HG02981 (cell line): ENCODE measurements around the gene IQCK.

Experiments used
- ATAC-seq: cut with Tn5 transposase; IDR thresholded peaks from one replicate; pipeline ENCODE4 v1.9.1; 2021; ENCODE audit warnings: mild to moderate bottlenecking, moderate library complexity; ENCODE audit not compliant: unreplicated experiment

IQCK gene

GRCh38 chr16:19830902-19831560, 113.0 kb downstream of the IQCK start:
- ATAC-seq: no peak

DNA sequence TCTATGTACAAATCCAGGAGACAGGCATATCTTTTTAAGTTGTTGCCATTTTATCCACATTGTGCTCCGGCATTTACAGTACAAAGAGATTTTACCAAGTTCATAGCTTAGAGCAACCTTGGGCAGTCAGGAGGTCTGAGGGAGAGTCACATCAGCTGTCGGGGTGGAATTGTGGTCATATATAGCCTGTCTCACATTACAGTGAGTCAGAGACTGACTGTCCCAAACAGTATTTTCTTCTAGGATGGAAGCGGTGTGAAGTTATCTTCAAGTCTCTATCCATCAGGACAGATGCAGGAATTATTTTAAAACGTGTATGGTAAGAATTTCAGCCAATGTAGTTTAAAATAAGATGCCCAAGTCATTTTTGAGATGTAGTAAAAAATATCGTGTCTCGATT, 113.6 kb downstream of the IQCK start:
- ATAC-seq: no peak

GRCh38 chr16:19833176-19833575, 115.1 kb downstream of the IQCK start:
- no peak for ATAC-seq

DNA sequence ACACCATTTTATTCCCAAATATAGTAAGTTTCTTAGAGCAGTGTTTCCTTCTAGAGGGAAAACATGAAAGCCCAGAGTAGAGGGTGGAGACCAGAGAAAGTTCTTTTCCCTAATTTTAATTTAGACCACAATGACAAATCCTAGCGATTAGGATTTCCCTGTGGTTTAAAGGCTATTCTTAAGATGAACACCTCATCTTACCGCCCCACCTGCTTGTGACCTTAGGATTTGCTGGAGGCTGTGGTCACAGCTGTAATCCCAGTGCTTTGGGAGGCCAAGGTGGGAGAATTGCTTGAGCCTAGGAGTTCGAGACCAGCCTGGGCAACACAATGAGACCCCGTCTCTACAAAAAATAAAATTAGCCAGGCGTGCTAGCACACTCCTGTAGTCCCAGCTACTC, 115.5 kb downstream of the IQCK start:
- no peak for ATAC-seq

DNA sequence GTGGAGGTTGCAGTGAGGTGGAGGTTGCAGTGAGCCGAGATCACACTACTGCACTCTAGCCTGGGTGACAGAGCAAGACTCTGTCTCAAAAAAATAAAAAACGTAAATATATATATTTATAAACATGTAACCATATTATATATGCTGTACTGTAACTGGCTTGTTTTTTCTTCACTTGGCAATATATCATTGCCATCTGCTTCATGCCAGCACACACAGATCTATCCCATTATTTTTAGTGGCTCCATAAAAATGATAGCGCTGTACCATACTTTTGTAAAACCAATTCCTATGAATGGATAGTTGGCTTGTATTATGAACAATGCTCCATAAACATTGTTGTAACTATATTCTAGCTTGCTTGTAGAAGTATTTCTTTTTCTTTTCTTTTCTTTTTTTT, 117.1 kb downstream of the IQCK start:
- ATAC-seq: no peak

DNA sequence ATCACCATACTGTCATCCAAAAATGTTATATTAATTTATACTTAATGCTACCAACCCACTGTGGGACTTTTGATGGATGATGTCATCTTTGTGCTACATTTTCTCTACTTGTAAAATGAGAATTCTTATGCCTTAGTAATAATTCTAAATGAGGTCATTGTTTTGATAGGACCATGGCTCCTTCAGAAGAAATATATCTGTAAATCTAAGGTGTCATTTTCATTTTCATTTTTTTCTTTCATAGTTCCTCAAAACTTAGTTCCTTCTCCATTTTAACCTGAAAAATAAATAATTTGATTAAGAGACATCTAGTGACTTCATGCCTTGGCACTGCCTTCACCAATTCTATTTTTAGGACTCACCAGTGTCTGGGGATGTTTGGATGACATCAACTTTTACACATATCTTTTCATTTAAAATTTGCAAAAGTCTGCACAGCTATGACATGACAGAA, 117.9 kb downstream of the IQCK start:
- no peak for ATAC-seq

DNA sequence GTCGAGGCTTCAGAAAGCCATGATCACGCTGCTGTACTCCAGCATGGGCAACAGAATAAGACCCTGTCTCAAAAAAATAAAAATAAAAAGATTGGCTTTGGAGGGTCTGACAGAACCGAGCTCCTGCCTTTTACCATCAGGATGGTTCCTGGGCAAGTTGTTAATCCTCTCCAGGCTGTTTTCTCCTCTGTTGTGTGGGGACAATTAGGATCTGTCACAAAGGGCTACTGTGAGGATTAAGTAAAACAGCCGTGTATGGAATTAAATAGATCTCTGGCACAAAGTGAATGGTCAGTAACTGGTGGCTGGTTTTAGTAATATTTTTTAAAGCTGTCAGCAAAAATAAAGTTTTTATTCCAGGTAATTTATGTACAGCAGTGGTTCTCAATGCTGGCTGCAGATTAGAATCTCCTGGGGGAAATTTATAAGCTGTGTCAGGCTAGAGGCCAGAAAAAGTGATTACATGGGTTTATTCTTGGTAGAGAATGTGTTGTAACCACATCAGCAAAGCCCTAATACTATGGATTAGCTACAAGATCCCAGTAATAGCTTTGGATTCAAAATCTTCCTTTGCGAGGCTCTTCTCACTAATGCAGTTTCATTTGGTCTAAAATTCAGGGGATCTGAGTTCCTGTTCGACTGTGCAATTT, 119.4 kb downstream of the IQCK start:
- no peak for ATAC-seq

DNA sequence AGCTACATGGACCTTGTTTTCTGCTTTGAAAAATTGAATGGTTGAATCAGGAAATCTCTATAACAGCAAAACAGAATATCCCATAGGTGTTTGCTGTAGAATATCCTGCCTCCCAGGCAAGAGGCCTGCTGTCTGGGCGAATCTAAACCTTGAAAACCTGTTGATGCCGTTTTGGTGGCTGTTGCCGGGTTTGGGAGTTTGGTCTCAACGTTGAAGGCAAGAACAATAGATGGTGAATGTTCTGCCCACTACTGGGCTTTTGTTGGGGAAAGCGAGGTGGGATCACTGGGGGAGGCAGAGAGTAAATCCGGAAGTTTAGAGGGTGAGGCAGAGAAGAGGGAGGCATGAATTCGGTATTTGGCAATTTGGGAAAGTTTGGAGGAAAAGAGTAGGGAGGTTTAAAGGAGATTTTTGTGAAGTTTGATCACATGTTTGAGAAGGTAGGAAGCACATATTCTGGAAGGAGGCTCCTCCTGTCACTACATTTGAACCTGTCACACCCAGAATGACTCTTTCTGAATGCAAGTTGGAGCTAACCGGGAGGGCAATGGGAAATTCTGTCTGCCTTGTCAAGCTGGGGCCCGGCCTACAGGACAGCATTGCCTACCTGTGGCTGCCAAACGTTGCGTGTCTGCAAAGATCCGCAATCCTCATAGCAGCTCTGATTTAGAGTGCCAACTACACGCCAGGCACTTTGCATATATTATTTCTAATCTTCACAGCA, 120.1 kb downstream of the IQCK start:
- ATAC-seq: no peak

DNA sequence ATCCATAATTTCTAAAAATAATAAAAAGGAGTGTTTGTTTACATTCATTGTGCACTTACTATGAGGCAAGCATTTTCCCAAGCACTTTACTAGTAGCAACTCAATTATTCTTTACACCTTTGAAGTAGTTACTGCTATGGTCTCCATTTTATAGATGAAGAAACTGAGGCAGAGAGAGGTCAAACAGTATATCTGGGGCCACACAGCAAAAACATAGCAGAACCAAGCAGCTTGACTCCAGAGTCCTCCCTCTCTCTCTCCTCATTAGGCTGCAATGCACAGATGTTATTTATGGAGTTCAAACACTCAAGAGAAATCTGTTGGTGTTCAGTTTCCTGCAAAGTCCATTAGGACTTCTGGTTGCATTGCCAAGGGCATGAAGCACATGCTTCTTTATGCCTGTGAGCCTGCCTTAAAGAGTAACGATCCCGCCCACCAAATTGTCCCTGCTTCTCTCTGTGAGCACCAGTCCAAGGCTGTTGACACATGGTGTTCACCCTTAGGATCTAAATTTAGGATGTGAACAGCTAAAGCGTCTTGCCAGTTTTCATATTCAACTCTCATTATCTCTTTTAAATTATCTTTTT, 122.5 kb downstream of the IQCK start:
- ATAC-seq: no peak

DNA sequence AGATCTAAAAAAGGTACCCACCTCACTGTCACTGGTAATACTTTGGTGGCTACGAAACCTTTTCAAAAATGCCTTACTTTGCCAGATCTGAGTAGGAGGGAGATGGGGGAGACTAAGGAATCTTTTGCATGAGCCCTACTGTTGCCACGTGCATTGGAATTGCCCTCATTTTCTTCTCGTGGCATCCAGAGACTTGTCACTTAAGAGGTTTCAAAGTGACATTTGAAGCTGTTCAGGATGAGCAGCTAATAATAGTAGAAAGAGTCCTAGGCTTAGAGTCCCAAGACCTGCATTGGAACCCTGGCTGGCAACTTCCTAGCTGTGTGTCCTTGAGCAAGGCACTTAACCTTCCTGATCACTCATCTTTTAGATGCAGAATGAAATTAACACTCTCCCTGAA, 123.1 kb downstream of the IQCK start:
- ATAC-seq: no peak

GRCh38 chr16:19842426-19843157, 124.5 kb downstream of the IQCK start:
- no peak for ATAC-seq

DNA sequence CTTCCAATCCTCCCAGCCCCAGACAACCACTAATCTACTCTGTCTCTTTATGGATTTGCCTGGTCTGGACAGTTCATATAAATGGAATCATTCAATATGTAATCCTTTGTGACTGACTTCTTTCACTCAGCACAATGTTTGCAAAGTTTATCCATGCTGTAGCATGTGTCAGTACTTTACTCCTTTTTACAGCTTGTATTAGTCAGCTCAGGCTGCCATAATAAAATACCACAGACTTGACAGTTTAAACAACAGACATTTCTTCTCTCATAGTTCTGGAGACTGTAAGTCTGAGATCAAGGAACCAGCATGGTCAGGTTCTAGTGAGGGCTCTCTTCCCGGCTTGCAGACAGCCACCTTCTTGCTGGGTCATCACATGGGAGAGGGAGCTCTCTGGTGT, 125.3 kb downstream of the IQCK start:
- ATAC-seq: no peak

GRCh38 chr16:19844945-19845641, 127.0 kb downstream of the IQCK start:
- ATAC-seq: no peak

- no peak for ATAC-seq
Measured at GRCh38 chr16:19846436-19846835, 128.4 kb downstream of the IQCK start.

DNA sequence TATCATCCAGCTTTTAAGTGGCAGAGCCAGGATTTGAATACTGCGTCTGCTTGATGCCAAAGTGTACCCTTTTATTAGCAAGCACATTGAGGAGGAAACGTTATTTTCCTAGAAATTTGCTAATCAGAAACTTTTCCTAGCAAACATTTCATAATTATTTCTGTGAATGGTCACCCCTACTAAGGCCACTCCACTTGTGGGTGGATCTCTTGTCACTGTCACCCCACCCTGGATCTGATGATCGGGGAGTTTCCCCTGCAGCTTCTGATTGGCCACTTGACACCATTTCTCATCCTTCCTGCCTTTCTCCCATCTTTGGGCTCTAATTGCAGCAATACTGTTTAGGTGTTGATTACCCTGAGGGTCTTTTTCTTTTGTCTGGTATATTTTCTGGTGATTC, 130.7 kb downstream of the IQCK start:
- ATAC-seq: no peak

- ATAC-seq: no peak
Measured at GRCh38 chr16:19850131-19850817, 132.2 kb downstream of the IQCK start.

DNA sequence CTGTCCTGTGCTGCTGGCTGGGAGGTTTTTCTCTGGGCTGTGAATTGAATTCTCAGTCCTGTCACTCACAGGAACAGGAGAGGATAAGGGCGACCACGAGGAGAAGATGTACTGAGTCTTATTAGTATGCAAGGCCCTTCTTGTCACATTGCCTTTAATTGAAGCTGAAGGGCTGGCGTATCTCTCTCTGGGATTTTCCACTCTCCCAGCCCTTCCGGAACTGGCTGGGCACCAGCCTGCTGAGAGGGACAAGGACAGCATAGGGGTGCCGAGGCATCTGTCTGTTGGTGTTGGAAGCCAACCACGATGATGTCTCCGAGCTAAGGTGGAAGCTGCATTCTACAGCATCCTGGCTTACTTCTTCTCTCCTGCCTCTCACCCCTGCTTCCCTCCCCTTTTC, 133.4 kb downstream of the IQCK start:
- no peak for ATAC-seq

- ATAC-seq: no peak
Measured at GRCh38 chr16:19853132-19853741, 135.2 kb downstream of the IQCK start.

DNA sequence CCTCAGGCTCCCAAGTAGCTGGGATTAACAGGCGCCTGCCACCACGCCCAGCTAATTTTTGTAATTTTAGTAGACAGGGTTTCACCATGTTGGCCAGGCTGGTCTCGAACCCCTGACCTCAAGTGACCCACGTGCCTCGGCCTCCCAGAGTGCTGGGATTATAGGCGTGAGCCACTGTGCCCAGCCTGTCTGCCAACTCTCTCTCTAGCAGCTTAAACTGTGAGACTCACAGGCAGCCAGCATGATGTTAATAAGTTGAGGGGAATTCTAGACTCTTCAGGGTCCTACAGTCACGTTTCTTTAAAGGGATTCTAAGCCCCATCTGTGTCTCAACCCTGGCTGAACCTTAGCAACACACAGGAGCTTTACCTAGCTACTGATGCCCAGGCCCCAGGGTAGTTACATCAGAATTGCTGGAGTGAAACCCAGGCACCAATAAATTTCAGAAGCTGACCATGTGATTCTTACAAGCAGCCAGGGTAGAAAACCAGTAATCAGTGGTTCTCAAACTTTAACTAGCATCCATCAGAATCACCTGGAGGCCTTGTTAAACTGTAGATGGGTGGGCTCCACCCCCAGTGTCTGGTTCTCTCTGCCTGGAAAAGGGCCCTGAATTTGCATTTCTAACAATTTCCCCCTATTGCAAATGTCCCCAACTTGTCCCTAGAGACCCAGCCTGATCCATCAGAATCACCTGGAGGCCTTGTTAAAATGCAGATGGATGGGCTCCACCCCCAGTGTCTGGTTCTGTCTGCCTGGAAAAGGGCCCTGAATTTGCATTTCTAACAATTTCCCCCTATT, 135.9 kb downstream of the IQCK start:
- no peak for ATAC-seq
